Measurements from ENCODE around the gene DGCR6. TPM values are rescaled to one million over a fixed set of nuclear protein-coding genes. Genes with fewer than 3 reads are reported as not detected.
"Not testable (repeated sequence)": the region's sequence is repeated elsewhere in the genome, so short reads cannot be mapped to it uniquely, and the experiment has no call there.

Gene DGCR6
- total RNA-seq, 1 experiment from 2014 or later, result 0.63 TPM

DNA sequence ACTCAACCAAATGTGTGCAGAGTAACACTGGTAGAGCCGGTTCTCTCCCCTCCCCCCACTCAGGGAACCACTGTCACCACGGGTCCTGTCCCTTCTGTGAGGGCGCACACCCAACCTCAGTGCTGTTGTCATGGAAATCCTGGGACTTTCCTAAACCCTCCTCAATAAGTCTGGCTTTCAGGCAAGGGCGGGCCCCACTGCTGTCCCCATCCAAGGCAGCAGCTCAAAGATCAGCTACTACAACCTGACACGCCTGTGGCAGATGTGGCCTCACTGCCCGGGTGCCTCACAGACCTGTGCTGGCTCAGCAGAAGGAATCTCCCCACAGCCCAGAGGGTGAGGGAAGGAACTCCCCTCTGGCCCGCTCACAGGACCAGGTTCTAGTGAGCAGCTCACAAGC lies 27.8 kb downstream of the DGCR6 start:
- no peak overlapping the region for H3K4me2 ChIP-seq
- no peaks in the 10 kb centered on the region for H3K27me3 ChIP-seq (ENCODE audit: insufficient read depth, low read depth)
- DNase-seq, result no peak
- H3K9me2 ChIP-seq (ENCODE audit: insufficient read depth), result no peaks in the 10 kb centered on the region
- intact Hi-C loops (cut with micrococcal nuclease; ENCODE audit: unreplicated experiment), result no loop called here
- H3K79me2 ChIP-seq (ENCODE audit: low read depth), result no peaks in the 10 kb centered on the region
- no TSS peak for BruUV-seq (replicated peaks)
- no peak overlapping the region for H2AFZ ChIP-seq
- POLR2A ChIA-PET (ENCODE audit: unreplicated experiment), result no interaction called here
- H3K27ac ChIP-seq, result no peak overlapping the region
- H3K4me3 ChIP-seq, result no peak overlapping the region
- no peaks in the 10 kb centered on the region for H3F3A ChIP-seq (ENCODE audit: insufficient read depth, low read depth)
- H3K9me3 ChIP-seq (ENCODE audit: insufficient read depth, low read depth), result no peaks in the 10 kb centered on the region
- no peaks in the 10 kb centered on the region for H3K36me3 ChIP-seq (ENCODE audit: low read depth)
- CTCF ChIA-PET, result no interaction called here
- no peak for TF ChIP-seq EZH2 (IDR thresholded peaks at IDR 0.05; ENCODE audit: low read depth)
- TF ChIP-seq, protein P1, sequence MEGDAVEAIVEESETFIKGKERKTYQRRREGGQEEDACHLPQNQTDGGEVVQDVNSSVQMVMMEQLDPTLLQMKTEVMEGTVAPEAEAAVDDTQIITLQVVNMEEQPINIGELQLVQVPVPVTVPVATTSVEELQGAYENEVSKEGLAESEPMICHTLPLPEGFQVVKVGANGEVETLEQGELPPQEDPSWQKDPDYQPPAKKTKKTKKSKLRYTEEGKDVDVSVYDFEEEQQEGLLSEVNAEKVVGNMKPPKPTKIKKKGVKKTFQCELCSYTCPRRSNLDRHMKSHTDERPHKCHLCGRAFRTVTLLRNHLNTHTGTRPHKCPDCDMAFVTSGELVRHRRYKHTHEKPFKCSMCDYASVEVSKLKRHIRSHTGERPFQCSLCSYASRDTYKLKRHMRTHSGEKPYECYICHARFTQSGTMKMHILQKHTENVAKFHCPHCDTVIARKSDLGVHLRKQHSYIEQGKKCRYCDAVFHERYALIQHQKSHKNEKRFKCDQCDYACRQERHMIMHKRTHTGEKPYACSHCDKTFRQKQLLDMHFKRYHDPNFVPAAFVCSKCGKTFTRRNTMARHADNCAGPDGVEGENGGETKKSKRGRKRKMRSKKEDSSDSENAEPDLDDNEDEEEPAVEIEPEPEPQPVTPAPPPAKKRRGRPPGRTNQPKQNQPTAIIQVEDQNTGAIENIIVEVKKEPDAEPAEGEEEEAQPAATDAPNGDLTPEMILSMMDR (conservative IDR thresholded peaks at IDR 0.05), result no peak
- no peaks in the 10 kb centered on the region for H4K20me1 ChIP-seq (ENCODE audit: insufficient read depth)
- H3K4me1 ChIP-seq (replicated peaks; ENCODE audit: insufficient read depth), result no peaks in the 10 kb centered on the region

DNA sequence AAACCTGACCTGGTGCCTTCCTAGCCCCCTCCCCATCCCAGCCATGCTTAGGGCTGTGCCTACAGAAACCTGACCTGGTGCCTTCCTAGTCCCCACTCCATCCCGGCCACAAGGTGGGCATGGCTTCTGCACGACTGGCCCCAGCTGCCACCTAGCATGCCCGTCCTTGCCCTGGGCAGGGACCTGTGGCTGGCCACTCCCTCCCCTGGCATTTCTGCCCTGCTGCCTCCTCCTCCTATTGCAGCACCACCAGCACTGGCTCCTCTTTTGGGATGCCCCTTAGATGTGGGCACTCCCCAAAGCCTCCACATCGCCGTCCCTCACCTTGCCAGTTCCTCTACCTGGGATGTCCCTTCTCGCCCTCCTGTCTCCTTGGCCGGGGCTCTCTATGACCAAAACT lies 28.6 kb downstream of the DGCR6 start:
- BruUV-seq (replicated peaks); POLR2A ChIA-PET (ENCODE audit: unreplicated experiment); H3K36me3 ChIP-seq (ENCODE audit: low read depth); intact Hi-C loops (cut with micrococcal nuclease; ENCODE audit: unreplicated experiment); DNase-seq; H3K27ac ChIP-seq; CTCF ChIA-PET; H3K79me2 ChIP-seq (ENCODE audit: low read depth); H3K4me3 ChIP-seq; H4K20me1 ChIP-seq (ENCODE audit: insufficient read depth); H3K9me2 ChIP-seq (ENCODE audit: insufficient read depth); H3K4me1 ChIP-seq (replicated peaks; ENCODE audit: insufficient read depth); H3K4me2 ChIP-seq; H3K27me3 ChIP-seq (ENCODE audit: insufficient read depth, low read depth); H3K9me3 ChIP-seq (ENCODE audit: insufficient read depth, low read depth); H3F3A ChIP-seq (ENCODE audit: insufficient read depth, low read depth); H2AFZ ChIP-seq: not testable (repeated sequence)

DNA sequence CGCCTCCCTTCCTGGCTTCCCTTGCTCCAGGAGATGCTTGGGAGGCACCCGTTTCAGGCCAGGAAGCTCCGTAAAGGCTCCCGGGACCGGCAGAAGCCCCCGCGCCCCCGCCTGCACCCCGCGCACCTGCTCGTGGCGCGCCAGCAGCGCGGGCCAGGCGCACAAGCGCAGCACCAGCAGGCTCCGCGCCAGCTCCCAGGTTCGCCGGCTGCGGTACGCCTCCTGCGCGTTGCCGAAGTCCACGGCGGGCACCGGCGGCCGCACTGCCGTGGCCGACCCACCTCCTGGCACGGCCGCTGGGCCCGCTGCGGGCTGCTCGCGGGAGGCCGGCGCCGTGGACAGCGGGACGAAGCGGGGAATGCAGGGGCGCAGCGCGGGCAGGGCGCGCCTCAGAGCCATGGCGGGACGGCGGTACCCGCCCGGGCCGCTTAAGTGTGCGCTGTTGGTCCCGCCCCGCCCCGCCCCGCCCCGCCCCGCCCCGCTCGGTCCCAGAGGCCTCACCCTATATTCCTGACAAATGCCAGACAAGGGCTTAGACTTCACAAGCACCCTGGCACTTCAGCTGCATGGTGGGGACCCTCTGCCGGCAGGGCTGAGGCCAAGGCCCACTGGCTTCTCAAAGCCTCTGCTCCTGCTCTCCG lies 29.9 kb downstream of the DGCR6 start, which contains the start of gene PRODH:
Gene PRODH, minus strand, starts transcription at position 405 of the 641 bp plus-strand sequence. Its CDS starts 6 bp downstream, at position 399.
- intact Hi-C loops (cut with micrococcal nuclease; ENCODE audit: unreplicated experiment), result no loop called here
- ChIA-PET CTCF (no interaction called here), POLR2A (ENCODE audit: unreplicated experiment) (no interaction called here)

DNA sequence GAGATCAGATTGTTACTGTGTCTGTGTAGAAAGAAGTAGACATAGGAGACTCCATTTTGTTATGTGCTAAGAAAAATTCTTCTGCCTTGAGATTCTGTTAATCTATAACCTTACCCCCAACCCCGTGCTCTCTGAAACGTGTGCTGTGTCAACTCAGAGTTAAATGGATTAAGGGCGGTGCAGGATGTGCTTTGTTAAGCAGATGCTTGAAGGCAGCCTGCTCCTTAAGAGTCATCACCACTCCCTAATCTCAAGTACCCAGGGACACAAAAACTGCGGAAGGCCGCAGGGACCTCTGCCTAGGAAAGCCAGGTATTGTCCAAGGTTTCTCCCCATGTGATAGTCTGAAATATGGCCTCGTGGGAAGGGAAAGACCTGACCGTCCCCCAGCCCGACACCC lies 32.6 kb downstream of the DGCR6 start:
- H3K4me3 ChIP-seq; intact Hi-C loops (cut with micrococcal nuclease; ENCODE audit: unreplicated experiment); POLR2A ChIA-PET (ENCODE audit: unreplicated experiment); H3F3A ChIP-seq (ENCODE audit: insufficient read depth, low read depth); H4K20me1 ChIP-seq (ENCODE audit: insufficient read depth); H2AFZ ChIP-seq; H3K4me2 ChIP-seq; H3K27me3 ChIP-seq (ENCODE audit: insufficient read depth, low read depth); DNase-seq; H3K9me3 ChIP-seq (ENCODE audit: insufficient read depth, low read depth); BruUV-seq (replicated peaks); H3K36me3 ChIP-seq (ENCODE audit: low read depth); H3K27ac ChIP-seq; H3K79me2 ChIP-seq (ENCODE audit: low read depth); H3K9me2 ChIP-seq (ENCODE audit: insufficient read depth); H3K4me1 ChIP-seq (replicated peaks; ENCODE audit: insufficient read depth); CTCF ChIA-PET: not testable (repeated sequence)

More for the DNA sequence above, 29.9 kb downstream of the DGCR6 start, which contains the start of gene PRODH:
- Histone ChIP-seq H4K20me1 (ENCODE audit: insufficient read depth) (no peaks in the 10 kb centered on the region), H3K36me3 (ENCODE audit: low read depth) (no peaks in the 10 kb centered on the region), H3K4me2 (no peak within 1 kb of the TSS), H3K27ac (no peak within 1 kb of the TSS), H3K4me1 (replicated peaks; ENCODE audit: insufficient read depth) (no peaks in the 10 kb centered on the region), H3K27me3 (ENCODE audit: insufficient read depth, low read depth) (no peaks in the 10 kb centered on the region), H2AFZ (no peak within 1 kb of the TSS), H3K4me3 (no peak within 1 kb of the TSS), H3K9me3 (ENCODE audit: insufficient read depth, low read depth) (no peaks in the 10 kb centered on the region), H3K79me2 (ENCODE audit: low read depth) (no peaks in the 10 kb centered on the region), H3K9me2 (ENCODE audit: insufficient read depth) (no peaks in the 10 kb centered on the region), H3F3A (ENCODE audit: insufficient read depth, low read depth) (no peaks in the 10 kb centered on the region)
- no peak for TF ChIP-seq EZH2 (IDR thresholded peaks at IDR 0.05; ENCODE audit: low read depth)
- TF ChIP-seq, protein P1 (conservative IDR thresholded peaks at IDR 0.05), result no peak
- no TSS peak for BruUV-seq (replicated peaks)
- no peak for DNase-seq

DNA sequence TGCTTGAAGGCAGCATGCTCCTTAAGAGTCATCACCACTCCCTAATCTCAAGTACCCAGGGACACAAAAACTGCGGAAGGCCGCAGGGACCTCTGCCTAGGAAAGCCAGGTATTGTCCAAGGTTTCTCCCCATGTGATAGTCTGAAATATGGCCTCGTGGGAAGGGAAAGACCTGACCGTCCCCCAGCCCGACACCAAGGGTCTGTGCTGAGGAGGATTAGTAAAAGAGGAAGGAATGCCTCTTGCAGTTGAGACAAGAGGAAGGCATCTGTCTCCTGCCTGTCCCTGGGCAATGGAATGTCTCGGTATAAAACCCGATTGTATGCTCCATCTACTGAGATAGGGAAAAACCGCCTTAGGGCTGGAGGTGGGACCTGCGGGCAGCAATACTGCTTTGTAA lies 41.0 kb downstream of the DGCR6 start:
- H2AFZ ChIP-seq; H3F3A ChIP-seq (ENCODE audit: insufficient read depth, low read depth); H3K4me3 ChIP-seq; H3K36me3 ChIP-seq (ENCODE audit: low read depth); intact Hi-C loops (cut with micrococcal nuclease; ENCODE audit: unreplicated experiment); POLR2A ChIA-PET (ENCODE audit: unreplicated experiment); H3K4me2 ChIP-seq; H3K27ac ChIP-seq; DNase-seq; H3K9me3 ChIP-seq (ENCODE audit: insufficient read depth, low read depth); H4K20me1 ChIP-seq (ENCODE audit: insufficient read depth); CTCF ChIA-PET; H3K79me2 ChIP-seq (ENCODE audit: low read depth); H3K4me1 ChIP-seq (replicated peaks; ENCODE audit: insufficient read depth); H3K9me2 ChIP-seq (ENCODE audit: insufficient read depth): not testable (repeated sequence)
- BruUV-seq (replicated peaks), result TSS peak; percentile 99
- peaks cover 25% of the 10 kb centered on the region for H3K27me3 ChIP-seq (ENCODE audit: insufficient read depth, low read depth)

All from PC-9 (cell line).